GM23338 (cell line): ENCODE data around the gene C19orf25.

Experiments used
- CREB1 ChIP-seq: fragments of 250-450 bp; sonication (Bioruptor Pico); IDR thresholded peaks from 2 replicates; pipeline ENCODE4 v1.5.0; 2020; ENCODE audit warnings: low read depth, mild to moderate bottlenecking, moderate library complexity
- EZH2phosphoT487 ChIP-seq: fragments of 200-600 bp; sonication (generic); IDR thresholded peaks from one replicate; pipeline ENCODE4 v1.8.1; 2018; ENCODE audit warnings: antibody characterized with exemption; ENCODE audit not compliant: unreplicated experiment
- POLR2AphosphoS5 ChIP-seq: IDR thresholded peaks from 2 replicates; pipeline ENCODE4 v1.6.1; 2016; ENCODE audit warnings: antibody characterized with exemption, low read depth
- TF ChIP-seq, protein P1 (sequence below), 2 experiments: fragments of 200-600 bp in 1 of 2; sonication (generic) in 1 of 2; conservative IDR thresholded peaks; 2 replicates each; pipeline versions ENCODE4 v1.5.1 to v1.6.1; 2016 to 2017; ENCODE audit warnings: antibody characterized with exemption in 2 of 2, low read depth in 2 of 2, mild to moderate bottlenecking in 2 of 2, moderate library complexity in 1 of 2

DNA sequence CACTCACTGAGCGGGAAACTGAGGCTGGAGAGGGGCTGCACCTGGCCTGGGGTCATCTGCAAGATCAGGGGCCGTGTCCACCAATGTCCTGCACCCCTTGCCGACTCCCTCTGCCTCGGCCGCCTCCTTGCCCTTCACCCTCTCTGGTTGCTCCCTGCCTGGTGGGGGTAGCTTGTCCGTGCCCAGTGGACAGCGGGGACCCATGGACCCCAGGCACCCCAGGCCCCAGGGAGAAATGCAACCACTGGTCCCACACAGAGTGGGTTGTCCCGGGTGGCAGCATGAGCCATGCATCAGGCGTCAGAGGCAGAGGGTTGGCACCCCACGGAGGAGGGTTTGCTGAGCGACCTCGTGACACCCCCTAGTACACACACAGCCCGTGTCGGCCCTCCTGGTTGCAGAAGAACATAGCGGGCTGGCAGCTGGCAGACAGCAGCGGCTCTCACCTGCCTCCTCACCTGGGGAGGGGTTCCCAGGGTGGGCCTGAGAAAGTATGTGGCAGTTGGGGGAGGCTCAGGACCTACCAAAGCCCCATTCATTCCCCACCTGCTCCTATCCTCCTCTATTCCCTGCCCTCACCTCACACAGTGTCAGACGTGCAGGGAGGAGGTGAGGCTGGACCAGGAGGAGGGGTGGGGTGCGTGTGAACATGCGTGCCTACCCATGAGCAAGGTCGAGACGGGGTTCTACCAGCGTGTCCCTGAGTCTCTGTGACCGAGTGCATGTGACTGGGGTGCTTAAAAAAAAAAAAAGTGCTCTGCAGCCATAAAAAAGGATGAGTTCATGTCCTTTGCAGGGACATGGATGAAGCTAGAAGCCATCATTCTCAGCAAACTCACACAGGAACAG, 25.1 kb upstream of the C19orf25 start:
- TF ChIP-seq CREB1 (CRISPR knock-in tag) (no peak), EZH2phosphoT487 (no peak), POLR2AphosphoS5 (no peak)
- TF ChIP-seq, protein P1, sequence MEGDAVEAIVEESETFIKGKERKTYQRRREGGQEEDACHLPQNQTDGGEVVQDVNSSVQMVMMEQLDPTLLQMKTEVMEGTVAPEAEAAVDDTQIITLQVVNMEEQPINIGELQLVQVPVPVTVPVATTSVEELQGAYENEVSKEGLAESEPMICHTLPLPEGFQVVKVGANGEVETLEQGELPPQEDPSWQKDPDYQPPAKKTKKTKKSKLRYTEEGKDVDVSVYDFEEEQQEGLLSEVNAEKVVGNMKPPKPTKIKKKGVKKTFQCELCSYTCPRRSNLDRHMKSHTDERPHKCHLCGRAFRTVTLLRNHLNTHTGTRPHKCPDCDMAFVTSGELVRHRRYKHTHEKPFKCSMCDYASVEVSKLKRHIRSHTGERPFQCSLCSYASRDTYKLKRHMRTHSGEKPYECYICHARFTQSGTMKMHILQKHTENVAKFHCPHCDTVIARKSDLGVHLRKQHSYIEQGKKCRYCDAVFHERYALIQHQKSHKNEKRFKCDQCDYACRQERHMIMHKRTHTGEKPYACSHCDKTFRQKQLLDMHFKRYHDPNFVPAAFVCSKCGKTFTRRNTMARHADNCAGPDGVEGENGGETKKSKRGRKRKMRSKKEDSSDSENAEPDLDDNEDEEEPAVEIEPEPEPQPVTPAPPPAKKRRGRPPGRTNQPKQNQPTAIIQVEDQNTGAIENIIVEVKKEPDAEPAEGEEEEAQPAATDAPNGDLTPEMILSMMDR (conservative IDR thresholded peaks at IDR 0.05; ENCODE audit: low read depth in 2 of 2) = no peak
